ENCODE measurements around the gene CTNNA2. TPM values are rescaled to one million over a fixed set of nuclear protein-coding genes. Genes with fewer than 3 reads are reported as not detected.

The CTNNA2 gene
- total RNA-seq, 1 donor from 2014 or later = 43.5 TPM

GRCh38 chr2:80026040-80026729, 513.3 kb downstream of the CTNNA2 start:
- H2AFZ ChIP-seq (replicated peaks) = no peak overlapping the region
- TF ChIP-seq EZH2phosphoT487 (IDR thresholded peaks at IDR 0.05) (no peak), CTCF (IDR thresholded peaks at IDR 0.05) (no peak), EZH2 (IDR thresholded peaks at IDR 0.05) (no peak)
- H3K36me3 Mint-ChIP-seq = no peaks in the 10 kb centered on the region
- H3K4me3 Mint-ChIP-seq = no peak overlapping the region
- H3K27me3 Mint-ChIP-seq (ENCODE audit: insufficient read depth, low read depth) = peaks cover 6% of the 10 kb centered on the region
- no peak overlapping the region for H3K9ac ChIP-seq
- H3K4me2 ChIP-seq = no peak overlapping the region
- H3F3A ChIP-seq (ENCODE audit: low read depth) = peaks cover 6% of the 10 kb centered on the region
- no peak overlapping the region for H3K4me3 ChIP-seq
- no peak overlapping the region for H3K27ac Mint-ChIP-seq
- no peaks in the 10 kb centered on the region for H3K79me2 ChIP-seq (ENCODE audit: low read depth)
- H3K4me1 Mint-ChIP-seq = no peaks in the 10 kb centered on the region
- H3K27me3 ChIP-seq = no peaks in the 10 kb centered on the region
- no peaks in the 10 kb centered on the region for H4K20me1 ChIP-seq (ENCODE audit: low read depth)
- no peaks in the 10 kb centered on the region for H3K9me3 Mint-ChIP-seq
- H3K27ac ChIP-seq = no peak overlapping the region
- DNase-seq (ENCODE audit: low spot score) = no peak
- no peaks in the 10 kb centered on the region for H3K36me3 ChIP-seq
- no peaks in the 10 kb centered on the region for H3K9me3 ChIP-seq (ENCODE audit: low read depth)
- peaks cover 10% of the 10 kb centered on the region for H3K4me1 ChIP-seq

- Mint-ChIP-seq H3K9me3 (no peaks in the 10 kb centered on the region), H3K4me1 (no peaks in the 10 kb centered on the region), H3K36me3 (no peaks in the 10 kb centered on the region), H3K27ac (no peak overlapping the region), H3K4me3 (no peak overlapping the region), H3K27me3 (ENCODE audit: insufficient read depth, low read depth) (peaks cover 6% of the 10 kb centered on the region)
- Histone ChIP-seq H3K4me2 (no peak overlapping the region), H3K4me3 (no peak overlapping the region), H2AFZ (replicated peaks) (no peak overlapping the region), H3K9ac (no peak overlapping the region), H3K9me3 (ENCODE audit: low read depth) (no peaks in the 10 kb centered on the region), H3K27me3 (no peaks in the 10 kb centered on the region), H3K27ac (no peak overlapping the region), H3K79me2 (ENCODE audit: low read depth) (no peaks in the 10 kb centered on the region), H3K36me3 (no peaks in the 10 kb centered on the region), H4K20me1 (ENCODE audit: low read depth) (no peaks in the 10 kb centered on the region), H3K4me1 (peaks cover 2% of the 10 kb centered on the region), H3F3A (ENCODE audit: low read depth) (no peaks in the 10 kb centered on the region)
- TF ChIP-seq CTCF (IDR thresholded peaks at IDR 0.05) = no peak
- TF ChIP-seq EZH2 (IDR thresholded peaks at IDR 0.05) = no peak
- no peak for TF ChIP-seq EZH2phosphoT487 (IDR thresholded peaks at IDR 0.05)
- DNase-seq (ENCODE audit: low spot score) = no peak
Observed at GRCh38 chr2:80028051-80028450, 515.2 kb downstream of the CTNNA2 start.

- H3K27me3 Mint-ChIP-seq (ENCODE audit: insufficient read depth, low read depth) = peaks cover 6% of the 10 kb centered on the region
- no peak overlapping the region for H3K4me3 Mint-ChIP-seq
Observed at GRCh38 chr2:80028584-80028983, 515.7 kb downstream of the CTNNA2 start.

More at GRCh38 chr2:80028584-80028983, 515.7 kb downstream of the CTNNA2 start:
- no peak overlapping the region for H3K4me2 ChIP-seq
- H3K27ac ChIP-seq = no peak overlapping the region
- TF ChIP-seq EZH2phosphoT487 (IDR thresholded peaks at IDR 0.05) (no peak), EZH2 (IDR thresholded peaks at IDR 0.05) (no peak), CTCF (IDR thresholded peaks at IDR 0.05) (no peak)
- H3K36me3 Mint-ChIP-seq = no peaks in the 10 kb centered on the region
- no peaks in the 10 kb centered on the region for H3K9me3 ChIP-seq (ENCODE audit: low read depth)
- DNase-seq (ENCODE audit: low spot score) = no peak
- no peaks in the 10 kb centered on the region for H3K27me3 ChIP-seq
- no peaks in the 10 kb centered on the region for H3K36me3 ChIP-seq
- H3K4me1 Mint-ChIP-seq = no peaks in the 10 kb centered on the region
- no peak overlapping the region for H3K4me3 ChIP-seq
- no peaks in the 10 kb centered on the region for H3K9me3 Mint-ChIP-seq
- H3F3A ChIP-seq (ENCODE audit: low read depth) = no peaks in the 10 kb centered on the region
- no peak overlapping the region for H2AFZ ChIP-seq (replicated peaks)
- no peak overlapping the region for H3K9ac ChIP-seq
- H4K20me1 ChIP-seq (ENCODE audit: low read depth) = no peaks in the 10 kb centered on the region
- no peak overlapping the region for H3K27ac Mint-ChIP-seq
- H3K79me2 ChIP-seq (ENCODE audit: low read depth) = no peaks in the 10 kb centered on the region
- H3K4me1 ChIP-seq = no peaks in the 10 kb centered on the region

Measured in neural progenitor cell (in vitro differentiated cells).